Measurements from ENCODE around the gene SPECC1L. TPM values are rescaled to one million over a fixed set of nuclear protein-coding genes. Genes with fewer than 3 reads are reported as not detected.

Gene SPECC1L, protein sequence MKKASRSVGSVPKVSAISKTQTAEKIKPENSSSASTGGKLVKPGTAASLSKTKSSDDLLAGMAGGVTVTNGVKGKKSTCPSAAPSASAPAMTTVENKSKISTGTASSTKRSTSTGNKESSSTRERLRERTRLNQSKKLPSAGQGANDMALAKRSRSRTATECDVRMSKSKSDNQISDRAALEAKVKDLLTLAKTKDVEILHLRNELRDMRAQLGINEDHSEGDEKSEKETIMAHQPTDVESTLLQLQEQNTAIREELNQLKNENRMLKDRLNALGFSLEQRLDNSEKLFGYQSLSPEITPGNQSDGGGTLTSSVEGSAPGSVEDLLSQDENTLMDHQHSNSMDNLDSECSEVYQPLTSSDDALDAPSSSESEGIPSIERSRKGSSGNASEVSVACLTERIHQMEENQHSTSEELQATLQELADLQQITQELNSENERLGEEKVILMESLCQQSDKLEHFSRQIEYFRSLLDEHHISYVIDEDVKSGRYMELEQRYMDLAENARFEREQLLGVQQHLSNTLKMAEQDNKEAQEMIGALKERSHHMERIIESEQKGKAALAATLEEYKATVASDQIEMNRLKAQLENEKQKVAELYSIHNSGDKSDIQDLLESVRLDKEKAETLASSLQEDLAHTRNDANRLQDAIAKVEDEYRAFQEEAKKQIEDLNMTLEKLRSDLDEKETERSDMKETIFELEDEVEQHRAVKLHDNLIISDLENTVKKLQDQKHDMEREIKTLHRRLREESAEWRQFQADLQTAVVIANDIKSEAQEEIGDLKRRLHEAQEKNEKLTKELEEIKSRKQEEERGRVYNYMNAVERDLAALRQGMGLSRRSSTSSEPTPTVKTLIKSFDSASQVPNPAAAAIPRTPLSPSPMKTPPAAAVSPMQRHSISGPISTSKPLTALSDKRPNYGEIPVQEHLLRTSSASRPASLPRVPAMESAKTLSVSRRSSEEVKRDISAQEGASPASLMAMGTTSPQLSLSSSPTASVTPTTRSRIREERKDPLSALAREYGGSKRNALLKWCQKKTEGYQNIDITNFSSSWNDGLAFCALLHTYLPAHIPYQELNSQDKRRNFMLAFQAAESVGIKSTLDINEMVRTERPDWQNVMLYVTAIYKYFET
- 14.0 to 19.1 TPM (median 17.6 TPM) in 5 replicates for total RNA-seq (2022; extraction: Qiagen RNA extraction)

DNA sequence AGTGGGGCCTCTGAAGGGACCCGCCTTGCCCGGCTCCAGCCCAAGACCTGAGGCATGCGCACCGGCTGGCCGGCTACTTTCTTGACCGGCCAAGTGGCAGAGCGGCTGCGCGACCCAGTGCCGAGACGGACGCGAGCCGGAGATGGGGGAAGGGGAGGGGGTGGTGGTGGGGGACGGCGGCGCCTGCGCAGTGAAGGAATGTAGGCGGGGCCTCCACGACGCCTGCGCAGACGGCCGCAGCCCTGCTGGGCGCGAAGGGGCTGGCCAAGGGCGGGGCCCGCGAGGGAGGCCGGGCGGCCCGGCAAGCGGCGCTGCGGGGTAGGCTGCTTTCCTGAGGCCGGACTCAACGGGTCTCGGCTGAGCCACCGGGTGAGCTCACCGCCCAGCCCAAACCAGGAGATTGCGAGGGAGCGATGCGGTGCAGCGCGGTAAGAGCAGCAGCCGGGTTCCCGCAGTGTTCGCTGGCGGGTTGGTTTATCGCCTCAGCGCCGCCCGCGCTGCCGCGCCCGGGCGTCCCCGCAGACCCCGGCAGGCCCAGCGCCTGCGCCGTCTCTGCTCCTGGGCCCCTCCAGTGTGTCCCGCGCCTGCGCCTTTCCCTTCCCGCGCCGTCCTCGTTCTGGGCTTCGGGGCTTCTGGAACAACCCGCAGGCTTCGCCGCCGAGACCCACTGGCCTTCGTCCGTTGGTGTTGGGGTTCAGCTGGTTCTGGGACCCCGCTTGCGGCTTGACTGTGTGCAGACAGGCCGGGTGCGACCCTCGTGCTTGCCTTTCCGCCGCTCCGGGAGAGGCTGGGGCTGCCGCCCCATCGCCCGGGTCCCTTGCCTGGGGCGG lies at the start of gene SPECC1L:
Gene SPECC1L, plus strand, starts transcription at position 276 of the 830 bp plus-strand sequence. CDS start 31,401 bp downstream, outside the sequence.

GRCh38 chr22:24245030-24245431 lies 25.6 kb upstream of the SPECC1L start, which contains the start of gene GGT5:
TSS of gene GGT5 (minus strand) at chr22:24245082. CDS start at chr22:24244725, 357 bp downstream.

GRCh38 chr22:24427500-24428164 lies 157.0 kb downstream of the SPECC1L start, which contains the start of gene ADORA2A:
TSS of gene ADORA2A (plus strand) at chr22:24427599. CDS start at chr22:24433405, 5,806 bp downstream.

Other genes starting within 250 kb of the SPECC1L start
- 54.7 to 85.3 TPM (median 83.8 TPM) in 5 replicates for gene SUSD2, start 89.3 kb upstream of the SPECC1L start, total RNA-seq (2022; extraction: Qiagen RNA extraction)
- 3.5 to 5.3 TPM (median 4.4 TPM) in 5 replicates for gene GGT5, start 25.7 kb upstream of the SPECC1L start, total RNA-seq (2022; extraction: Qiagen RNA extraction)
- 0.71 to 1.2 TPM (median 0.80 TPM) in 5 replicates for gene ADORA2A, start 156.8 kb downstream of the SPECC1L start, total RNA-seq (2022; extraction: Qiagen RNA extraction)
- 0.02 TPM in 1 of 5 replicates, not detected in the others for gene UPB1, start 224.5 kb downstream of the SPECC1L start, total RNA-seq (2022; extraction: Qiagen RNA extraction)